Muscle of arm (tissue), 12 donors: ENCODE results near the gene GGA2. TPM values are rescaled to one million over a fixed set of nuclear protein-coding genes. Genes with fewer than 3 reads are reported as not detected.
"Not testable (repeated sequence)": the region's sequence is repeated elsewhere in the genome, so short reads cannot be mapped to it uniquely, and the experiment has no call there.

Experiments used
- DNase-seq: peaks from one replicate; pipeline ENCODE4 v3.0.0-alpha.2; 2013
- polyA plus RNA-seq, 12 donors: library from polyadenylated mRNA; unstranded; fragments of 120-200 nt; gene quantifications; one replicate each; pipeline ENCODE4 v1.2.1, GENCODE V29; 2013; ENCODE audit not compliant: insufficient read length in 12 of 12

GGA2 gene
- polyA plus RNA-seq, 12 donors, result 49.9 to 167 (median 110) TPM; not detected in 1

GRCh38 chr16:23482778-23483177 is 27.5 kb downstream of the GGA2 start:
- DNase-seq, result no peak

GRCh38 chr16:23480257-23480656 is 30.0 kb downstream of the GGA2 start:
- no peak for DNase-seq

DNA sequence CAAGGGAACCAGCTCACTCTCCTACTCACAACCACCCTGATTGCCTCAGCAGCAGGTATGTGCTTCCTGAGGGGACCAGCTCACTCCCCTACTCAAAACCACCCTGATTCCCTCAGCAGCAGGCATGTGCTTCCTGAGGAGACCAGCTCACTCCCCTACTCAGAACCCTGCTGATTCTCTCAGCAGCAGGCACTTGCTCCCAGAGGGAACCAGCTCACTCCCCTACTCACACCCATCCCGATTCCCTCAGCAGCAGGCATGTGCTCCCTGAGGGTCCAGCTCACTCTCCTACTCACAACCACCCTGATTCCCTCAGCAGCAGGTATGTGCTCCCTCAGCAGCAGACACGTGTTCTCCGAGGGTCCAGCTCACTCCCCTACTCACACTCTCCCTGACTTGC is 31.2 kb downstream of the GGA2 start:
- no peak for DNase-seq

DNA sequence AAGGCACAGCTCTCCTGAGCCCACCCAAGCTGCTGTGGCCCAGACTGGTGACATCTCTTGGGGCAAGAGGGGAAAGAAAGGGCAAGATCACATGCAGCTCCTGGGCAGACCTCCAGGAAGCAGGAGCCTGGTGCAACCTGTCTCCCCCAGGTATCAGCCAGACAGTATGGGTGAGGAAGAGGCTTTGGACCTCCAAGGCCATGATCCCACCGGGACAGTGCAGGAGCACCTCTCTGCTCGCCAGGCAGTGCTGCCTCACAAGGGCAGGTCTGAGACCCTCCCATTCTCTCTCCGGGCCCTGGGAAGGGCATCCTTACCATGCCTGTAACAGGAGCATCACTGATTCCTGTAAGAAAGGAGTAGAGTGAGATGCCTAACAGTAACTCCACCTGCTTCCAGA is 31.7 kb downstream of the GGA2 start:
- no peak for DNase-seq

DNA sequence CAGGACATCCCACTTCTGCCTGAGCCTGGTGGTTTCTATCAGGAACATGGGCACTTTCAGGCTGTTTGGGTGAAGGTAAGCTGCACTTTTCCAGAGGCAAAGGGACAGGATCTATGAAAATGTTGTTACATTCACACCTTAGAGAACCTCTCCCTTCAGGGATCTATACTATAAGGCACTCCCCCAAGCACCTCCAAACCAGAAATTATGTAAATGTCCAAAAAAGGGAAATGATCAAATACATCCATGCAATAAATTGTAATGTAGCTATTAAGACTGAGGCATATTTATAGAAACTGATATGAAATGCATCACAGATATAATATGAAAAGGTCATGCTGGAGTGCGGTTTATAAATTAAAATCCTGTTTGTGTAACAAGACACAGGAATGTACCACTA is 34.0 kb downstream of the GGA2 start:
- DNase-seq, result no peak

DNA sequence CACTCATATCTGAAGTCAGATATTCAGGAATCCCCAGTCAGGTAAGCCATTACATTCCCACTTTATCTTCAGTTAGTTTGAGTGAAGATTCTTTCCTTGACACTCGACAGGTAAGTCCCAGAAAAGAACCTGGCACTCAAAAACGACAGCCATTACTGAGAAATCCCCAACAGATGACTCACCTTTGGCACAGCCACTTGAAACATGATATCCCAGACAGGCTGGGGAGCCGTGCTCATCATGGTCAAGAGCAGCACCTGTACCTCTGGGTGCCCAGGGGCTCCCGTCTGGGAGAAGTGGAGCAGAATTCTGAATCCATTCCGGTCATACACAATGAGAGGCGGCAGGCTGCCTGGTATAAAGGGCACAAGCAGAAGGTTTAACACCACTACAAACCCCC is 40.5 kb downstream of the GGA2 start:
- DNase-seq, result no peak

DNA sequence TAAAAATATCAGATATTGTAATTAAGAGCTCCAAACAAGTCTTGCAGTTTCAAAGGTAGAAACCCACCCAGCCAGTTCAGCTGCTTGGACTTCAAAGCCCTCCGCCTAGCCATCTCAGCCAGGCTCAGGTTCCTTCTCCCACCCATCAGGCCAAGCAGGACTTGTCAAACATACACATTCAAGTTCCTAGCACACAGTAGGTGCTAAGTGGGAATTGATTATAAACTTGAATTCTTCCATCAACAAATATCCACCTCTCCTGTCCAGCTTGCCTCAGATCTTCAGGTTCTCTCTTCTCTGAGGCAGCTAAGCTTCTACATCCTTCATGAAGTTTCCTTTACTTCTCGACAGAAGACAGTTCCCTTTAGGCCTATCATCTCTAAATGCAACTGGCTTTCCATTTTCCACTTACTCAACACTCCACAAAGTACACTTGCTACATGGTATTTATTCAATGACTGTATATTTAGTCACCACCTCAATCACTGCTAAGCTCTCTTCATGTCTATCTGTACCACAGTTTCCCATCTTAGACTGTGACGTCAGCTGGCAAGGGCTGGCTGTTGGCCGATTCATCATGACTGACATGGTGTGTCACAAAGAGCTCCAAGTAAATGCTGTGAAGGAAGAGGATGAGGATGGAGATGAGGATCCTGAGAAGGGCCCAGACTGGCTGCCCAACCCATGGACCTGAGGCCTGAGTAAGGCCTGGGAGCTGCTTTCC is 44.0 kb downstream of the GGA2 start:
- DNase-seq, result no peak

- DNase-seq, result no peak
These were observed 45.1 kb downstream of the GGA2 start for GRCh38 chr16:23465179-23465578.

- DNase-seq, result no peak
These were observed 46.1 kb downstream of the GGA2 start for GRCh38 chr16:23464196-23464595.

DNA sequence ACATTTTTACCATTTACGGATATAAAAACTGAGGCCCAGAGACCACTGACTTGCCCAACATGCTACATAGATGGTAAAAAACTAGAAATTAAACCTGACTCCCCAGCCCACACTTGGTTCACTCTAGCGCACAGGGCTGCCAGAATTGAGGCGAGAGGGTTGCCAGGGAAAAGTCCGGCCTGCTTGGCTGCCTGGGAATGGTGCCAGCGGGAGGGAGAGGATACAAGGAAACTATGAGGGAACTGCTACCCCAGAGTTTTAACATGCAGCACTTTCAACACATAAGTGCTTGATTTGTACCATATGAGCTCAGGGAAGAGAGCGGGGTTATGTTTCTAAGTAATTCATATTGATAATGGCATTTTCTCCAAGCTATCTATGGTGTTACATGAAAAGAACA is 47.3 kb downstream of the GGA2 start:
- peak; percentile 75 for DNase-seq

DNA sequence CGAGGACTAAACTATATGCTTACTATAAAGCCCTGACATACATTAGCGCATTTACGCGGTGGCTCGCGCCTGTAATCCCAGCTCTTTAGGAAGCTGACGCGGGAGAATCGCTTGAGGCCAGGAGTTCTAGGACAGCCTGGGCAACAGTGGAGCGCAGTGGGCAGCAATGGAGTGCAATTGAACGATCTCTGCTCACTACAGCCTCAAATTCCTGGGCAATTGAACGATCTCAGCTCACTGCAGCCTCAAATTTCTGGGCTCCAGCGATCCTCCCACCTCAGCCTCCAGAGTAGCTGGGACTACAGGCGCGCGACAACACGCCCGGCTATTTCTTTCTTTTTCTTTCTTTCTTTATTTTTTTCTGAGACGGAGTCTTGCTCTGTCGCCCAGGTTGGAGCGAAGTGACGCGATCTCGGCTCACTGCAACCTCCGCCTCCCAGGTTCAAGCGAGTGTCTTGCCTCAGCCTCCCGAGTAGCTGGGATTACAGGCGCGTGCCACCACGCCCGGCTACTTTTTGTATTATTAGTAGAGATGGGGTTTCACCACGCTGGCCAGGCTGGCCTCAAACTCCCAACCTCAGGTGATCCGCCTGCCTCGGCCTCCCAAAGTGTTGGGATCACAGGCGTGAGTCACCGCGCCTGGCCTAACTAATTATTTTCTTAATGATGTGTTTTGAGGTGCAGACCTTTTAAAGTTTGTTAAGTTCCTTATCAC is 56.8 kb downstream of the GGA2 start:
- DNase-seq, result no peak

- DNase-seq, result peak; percentile 94
These were observed 57.5 kb downstream of the GGA2 start, which contains the start of gene COG7 for GRCh38 chr16:23452572-23453337. Gene COG7 (minus strand): TSS chr16:23453189. CDS start chr16:23452994, 195 bp downstream.

DNA sequence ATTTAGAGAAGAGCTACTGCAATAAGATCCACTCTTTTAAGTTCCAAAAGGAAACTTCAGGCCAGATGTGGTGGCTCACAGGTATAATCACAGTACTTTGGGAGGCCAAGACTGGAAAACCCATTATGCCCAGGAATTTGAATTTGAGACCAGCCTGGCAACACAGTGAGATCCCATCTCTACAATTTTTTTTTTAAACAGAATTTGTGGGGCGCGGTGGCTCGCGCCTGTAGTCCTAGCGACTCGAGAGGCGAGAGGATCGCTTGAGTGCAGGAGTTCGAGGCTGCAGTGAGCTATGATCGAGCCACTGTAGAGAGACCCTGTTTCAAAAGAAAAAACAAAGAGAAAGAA is 58.1 kb downstream of the GGA2 start:
- peak; percentile 14 for DNase-seq

GRCh38 chr16:23448392-23448791 is 61.9 kb downstream of the GGA2 start:
- DNase-seq, result no peak

DNA sequence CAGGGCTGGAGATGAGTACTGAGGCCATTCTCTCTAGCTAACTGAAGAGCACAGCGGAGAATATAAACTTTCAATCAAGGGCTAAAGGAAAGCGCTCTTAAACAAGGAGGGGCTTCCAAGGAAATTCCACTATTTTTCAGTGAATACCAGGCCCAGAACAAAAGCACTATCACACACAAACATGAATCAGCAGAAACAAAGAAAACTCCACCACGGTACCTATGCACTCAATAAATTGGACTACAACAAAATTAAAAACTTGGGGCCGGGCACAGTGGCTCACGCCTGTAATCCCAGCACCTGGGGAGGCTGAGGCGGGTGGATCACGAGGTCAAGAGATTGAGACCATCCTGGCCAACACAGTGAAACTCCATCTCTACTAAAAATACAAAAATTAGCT is 72.8 kb downstream of the GGA2 start:
- DNase-seq, result not testable (repeated sequence)

GRCh38 chr16:23436951-23437350 is 73.3 kb downstream of the GGA2 start:
- DNase-seq, result no peak

GRCh38 chr16:23435500-23435899 is 74.8 kb downstream of the GGA2 start:
- no peak for DNase-seq

DNA sequence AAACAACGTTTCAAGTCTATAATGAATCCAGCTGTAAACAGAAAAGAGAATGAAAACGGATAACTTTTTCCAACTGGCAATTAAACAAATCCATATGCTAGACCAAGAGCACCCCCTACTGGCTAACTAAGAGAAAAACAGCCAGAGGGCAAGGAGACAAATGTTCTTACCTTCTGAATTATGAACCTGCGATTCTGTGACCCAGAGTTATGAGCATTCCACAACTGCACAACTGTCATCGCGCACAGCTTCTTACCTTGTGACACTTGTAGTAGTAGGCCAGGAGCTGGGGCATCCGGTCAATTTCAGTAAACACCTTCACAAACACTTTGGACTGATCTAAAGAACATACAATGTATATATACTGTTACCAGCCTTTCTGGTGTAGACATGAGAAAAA is 75.9 kb downstream of the GGA2 start:
- peak; percentile 59 for DNase-seq

DNA sequence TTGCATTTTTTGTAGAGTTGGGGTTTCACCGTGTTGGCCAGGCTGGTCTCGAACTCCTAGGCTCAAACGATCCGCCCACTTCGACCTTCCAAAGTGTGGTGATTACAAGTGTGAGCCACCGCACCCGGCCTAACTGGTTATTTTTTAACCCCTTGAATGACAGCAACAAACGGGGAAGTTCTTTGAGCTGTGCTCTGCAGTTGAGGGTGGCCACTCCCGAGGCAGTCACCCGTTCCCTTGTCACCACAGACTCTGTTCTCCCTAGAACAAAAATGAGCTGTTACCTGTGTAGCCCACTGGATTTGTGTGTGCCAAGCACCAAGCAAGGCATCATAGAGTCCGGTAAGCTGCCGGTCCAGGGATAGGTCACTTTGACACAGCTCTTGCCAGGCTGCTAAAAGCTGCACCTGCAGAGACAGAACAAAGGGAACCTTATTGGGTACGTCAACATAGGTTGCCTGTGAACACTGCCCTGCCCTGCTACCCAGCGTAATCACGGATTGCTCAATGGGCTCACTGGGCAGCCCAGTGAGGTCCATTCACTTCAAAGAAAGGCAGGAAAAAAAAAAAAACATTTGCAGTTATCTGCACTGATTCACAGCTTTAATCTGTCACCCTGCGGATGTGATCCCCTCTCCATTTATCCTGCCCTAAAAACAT is 76.9 kb downstream of the GGA2 start:
- DNase-seq, result no peak

GRCh38 chr16:23432176-23433128 is 77.8 kb downstream of the GGA2 start:
- no peak for DNase-seq

- no peak for DNase-seq
These were observed 81.9 kb downstream of the GGA2 start for GRCh38 chr16:23428351-23428750.
